MM.1S (cell line): ENCODE data around the gene MMP23B.

Source experiments
- DNase-seq: peaks from one replicate; pipeline ENCODE4 v3.0.0-alpha.2; 2015
- H2AFZ ChIP-seq: fragments of 300-600 bp; sonication (generic); 2 replicates; pipeline ENCODE4 v1.6.0; 2016; ENCODE audit warnings: antibody characterized with exemption, low read length
- H3F3A ChIP-seq: fragments of 300-600 bp; sonication (generic); 2 replicates; pipeline ENCODE4 v1.6.1; 2016; ENCODE audit warnings: mild to moderate bottlenecking, antibody characterized with exemption, low read length, moderate library complexity, mixed read lengths; ENCODE audit not compliant: insufficient read depth
- H3K27ac ChIP-seq: fragments of 300-600 bp; sonication (generic); 2 replicates; pipeline ENCODE4 v1.5.1; 2016; ENCODE audit warnings: mild to moderate bottlenecking, low read length
- H3K27me3 ChIP-seq: fragments of 300-600 bp; sonication (generic); replicated peaks from 2 replicates; pipeline ENCODE4 v1.6.0; 2016; ENCODE audit warnings: low read length; ENCODE audit not compliant: insufficient read depth
- H3K36me3 ChIP-seq: fragments of 300-600 bp; sonication (generic); replicated peaks from 2 replicates; pipeline ENCODE4 v1.6.1; 2016; ENCODE audit warnings: mild to moderate bottlenecking, low read length, mixed read lengths; ENCODE audit not compliant: insufficient read depth
- H3K4me1 ChIP-seq: fragments of 300-600 bp; sonication (generic); 2 replicates; pipeline ENCODE4 v1.6.1; 2016; ENCODE audit warnings: low read length, mixed read lengths
- H3K4me2 ChIP-seq: fragments of 300-600 bp; sonication (generic); 2 replicates; pipeline ENCODE4 v1.6.0; 2016; ENCODE audit warnings: low read depth, low read length
- H3K4me3 ChIP-seq: fragments of 300-600 bp; sonication (generic); 2 replicates; pipeline ENCODE4 v1.5.1; 2016; ENCODE audit warnings: low read length, mixed read lengths
- H3K79me2 ChIP-seq: fragments of 300-600 bp; sonication (generic); 2 replicates; pipeline ENCODE4 v1.6.1; 2016; ENCODE audit warnings: mixed run types, low read length, mixed read lengths
- H3K9ac ChIP-seq: fragments of 300-600 bp; sonication (generic); 2 replicates; pipeline ENCODE4 v1.6.1; 2016; ENCODE audit warnings: low read length, mixed read lengths
- H3K9me2 ChIP-seq: fragments of 300-600 bp; sonication (generic); replicated peaks from 2 replicates; pipeline ENCODE4 v1.6.1; 2016; ENCODE audit warnings: mild to moderate bottlenecking, low read length, mixed read lengths; ENCODE audit not compliant: insufficient read depth
- H3K9me3 ChIP-seq: fragments of 300-600 bp; sonication (generic); replicated peaks from 2 replicates; pipeline ENCODE4 v1.6.1; 2016; ENCODE audit warnings: mild to moderate bottlenecking, low read length, mixed read lengths; ENCODE audit not compliant: insufficient read depth
- H4K20me1 ChIP-seq: fragments of 300-600 bp; sonication (generic); 2 replicates; pipeline ENCODE4 v1.6.1; 2016; ENCODE audit warnings: mild to moderate bottlenecking, low read length, moderate library complexity, mixed read lengths; ENCODE audit not compliant: insufficient read depth
- CTCF ChIP-seq: fragments of 300-600 bp; sonication (generic); IDR thresholded peaks from 2 replicates; pipeline ENCODE4 v1.5.1; 2016; ENCODE audit warnings: antibody characterized with exemption, low read length, mixed read lengths
- EZH2 ChIP-seq: fragments of 300-600 bp; sonication (generic); optimal IDR thresholded peaks from 2 replicates; pipeline ENCODE3; 2017; ENCODE audit warnings: low read depth, mild to moderate bottlenecking, antibody characterized with exemption, low read length, mixed read lengths
- EZH2phosphoT487 ChIP-seq: fragments of 300-600 bp; sonication (generic); IDR thresholded peaks from 2 replicates; pipeline ENCODE4 v1.6.1; 2018; ENCODE audit warnings: antibody characterized with exemption, low read length

The MMP23B gene

GRCh38 chr1:1602968-1603506 is 28.9 kb upstream of the MMP23B start:
- Histone ChIP-seq H3K36me3 (no peaks in the 10 kb centered on the region), H3K4me3 (no peak overlapping the region), H3K27me3 (peaks cover 10% of the 10 kb centered on the region), H4K20me1 (no peaks in the 10 kb centered on the region), H3K9me2 (no peaks in the 10 kb centered on the region), H3F3A (peaks cover 12% of the 10 kb centered on the region; the same call in 1 of the 2 replicates), H2AFZ (0 out of 2 replicates have a peak overlapping the region, but pooled peaks have one; percentile 49), H3K4me2 (peak overlapping the region; percentile 64), H3K79me2 (no peaks in the 10 kb centered on the region), H3K4me1 (peaks cover 17% of the 10 kb centered on the region), H3K9me3 (no peaks in the 10 kb centered on the region), H3K27ac (no peak overlapping the region), H3K9ac (no peak overlapping the region)
- TF ChIP-seq EZH2phosphoT487 = no peak
- DNase-seq = no peak

GRCh38 chr1:1603671-1604373 is 28.2 kb upstream of the MMP23B start:
- H3K4me1 ChIP-seq = peaks cover 17% of the 10 kb centered on the region

GRCh38 chr1:1604374-1605033 is 27.5 kb upstream of the MMP23B start:
- TF ChIP-seq EZH2 = no peak
- TF ChIP-seq CTCF = no peak
- TF ChIP-seq EZH2phosphoT487 = no peak
- DNase-seq = no peak
- Histone ChIP-seq H3F3A (peaks cover 12% of the 10 kb centered on the region; the same call in 1 of the 2 replicates), H3K36me3 (no peaks in the 10 kb centered on the region), H3K9me3 (no peaks in the 10 kb centered on the region), H3K9me2 (no peaks in the 10 kb centered on the region), H3K4me1 (peaks cover 18% of the 10 kb centered on the region), H3K9ac (no peak overlapping the region), H2AFZ (no peak overlapping the region), H3K4me3 (no peak overlapping the region), H3K27ac (no peak overlapping the region), H4K20me1 (no peaks in the 10 kb centered on the region), H3K4me2 (no peak overlapping the region), H3K27me3 (peaks cover 10% of the 10 kb centered on the region), H3K79me2 (no peaks in the 10 kb centered on the region)

More at GRCh38 chr1:1603671-1604373, 28.2 kb upstream of the MMP23B start:
- Histone ChIP-seq H3K9me3 (no peaks in the 10 kb centered on the region), H3F3A (peaks cover 12% of the 10 kb centered on the region; the same call in 1 of the 2 replicates), H3K9ac (no peak overlapping the region), H4K20me1 (no peaks in the 10 kb centered on the region), H3K79me2 (no peaks in the 10 kb centered on the region), H3K27ac (no peak overlapping the region), H3K9me2 (no peaks in the 10 kb centered on the region), H3K4me3 (no peak overlapping the region), H3K36me3 (no peaks in the 10 kb centered on the region), H2AFZ (no peak overlapping the region), H3K27me3 (peaks cover 10% of the 10 kb centered on the region), H3K4me2 (no peak overlapping the region)
- no peak for DNase-seq
- TF ChIP-seq CTCF = no peak
- no peak for TF ChIP-seq EZH2phosphoT487
- no peak for TF ChIP-seq EZH2
